Ovary (tissue), 9 donors: ENCODE measurements around the gene CDC6. TPM values are rescaled to one million over a fixed set of nuclear protein-coding genes. Genes with fewer than 3 reads are reported as not detected.
A peak's percentile ranks its signal among the peaks of the same experiment; 100 is the strongest.

Experiments used
- DNase-seq, 5 donors: peaks; one replicate each; pipeline ENCODE4 v3.0.0-alpha.2; 2019 to 2020
- H3K27ac ChIP-seq, 2 donors: fragments of 200-600 bp; one replicate each; pipeline versions ENCODE4 v1.5.1 to v1.8.0; 2019 to 2022
- H3K27me3 ChIP-seq: fragments of 200-600 bp; one replicate; pipeline ENCODE4 v1.8.0; 2022
- H3K36me3 ChIP-seq: fragments of 200-600 bp; sonication (generic); one replicate; pipeline ENCODE4 v1.5.1; 2019
- H3K4me1 ChIP-seq: one replicate; pipeline ENCODE4 v1.8.1; 2013; ENCODE audit warnings: mild to moderate bottlenecking, moderate library complexity; ENCODE audit not compliant: insufficient read depth
- H3K4me3 ChIP-seq: fragments of 200-600 bp; sonication (generic); one replicate; pipeline ENCODE4 v1.5.1; 2017
- H3K9me3 ChIP-seq, 2 donors: fragments of 200-600 bp in 1 of 2; sonication (generic) in 1 of 2; one replicate each; pipeline versions ENCODE4 v1.5.1 to v1.8.1; 2013 to 2019; ENCODE audit warnings: mild to moderate bottlenecking in 1 of 2, moderate library complexity in 1 of 2
- CTCF ChIP-seq, 3 donors: fragments of 450-650 bp in 2 of 3; fragments of 200-600 bp in 1 of 3; IDR thresholded peaks; one replicate each; pipeline versions ENCODE4 v1.5.1 to v1.8.0; 2016 to 2022; ENCODE audit warnings: antibody characterized with exemption in 3 of 3, mild to moderate bottlenecking in 1 of 3
- EP300 ChIP-seq: sonication (generic); formaldehyde crosslinking; IDR thresholded peaks from one replicate; pipeline ENCODE4 v1.6.1; 2017; ENCODE audit warnings: antibody characterized with exemption
- POLR2A ChIP-seq: fragments of 450-650 bp; IDR thresholded peaks from one replicate; pipeline ENCODE4 v1.6.1; 2017; ENCODE audit warnings: antibody characterized with exemption, mild to moderate bottlenecking, moderate library complexity
- WGBS, 3 donors: extraction: QIAGEN DNeasy Blood & Tissue Kit in 1 of 3; methylation state at CpG; one replicate each; pipeline versions ENCODE4 v1.1.5 to v1.1.7; 2013 to 2017; 5-methylcytosine and 5-hydroxymethylcytosine counted together
- intact Hi-C, 4 donors: fragments of 100-400 bp; cut with DNase I; formaldehyde crosslinking; loops; one replicate each; pipeline versions ENCODE4 v1.11.0 to v1.15.1; 2022 to 2023
- polyA plus RNA-seq, 2 donors: library from polyadenylated mRNA; stranded (reverse); fragments of 200-250 nt in 1 of 2; fragments of 350-450 nt in 1 of 2; fragmentation: Illumina TruSeq in 1 of 2; extraction: RNeasy Lipid Tissue Mini Kit (QIAGEN cat#74804) in 1 of 2; gene quantifications; one replicate each; pipeline ENCODE4 v1.2.3, GENCODE V29; 2013 to 2014
- total RNA-seq, 7 donors: library from RNA; depleted of rRNA in 2 of 7; stranded (reverse); fragments of >200 nt in 2 of 7; fragmentation: NEBNext Ultra II Directional in 3 of 7; extraction: Animal tissue kit (Norgen Biotek cat#: 25700) in 3 of 7; gene quantifications; one replicate each; pipeline versions ENCODE4 v1.1.0 to v1.2.4, GENCODE V29; 2016 to 2023
- donor health status: DM: no; HTN: no; CAD: no; lungs with moderate emphysema.
- donor health status: DM: no; HTN: no; CAD: no.
- donor health status: Bipolar disorder and iron deficiency.
- donor health status: DM: yes; HTN: yes; CAD: no.
- donor health status: DM: no; HTN: no; CAD: no.
- donor health status: DM: yes; HTN: yes; CAD: no.

The CDC6 gene
- total and polyA plus RNA-seq, 9 donors: 0.34 to 3.8 (median 0.80) TPM

GRCh38 chr17:40312893-40313667 is 25.4 kb downstream of the CDC6 start:
- no peaks in the 10 kb centered on the region for H3K36me3 ChIP-seq
- H3K27ac ChIP-seq: no peak overlapping the region
- H3K9me3 ChIP-seq: no peaks in the 10 kb centered on the region
- intact Hi-C loops: no loop called here
- WGBS, 3 donors: 73 to 77% (median 74%) methylated on average over 4 of the region's 4 CpGs
- TF ChIP-seq EP300 (no peak), CTCF (IDR thresholded peaks at IDR 0.05) (no peak), POLR2A (no peak)
- no peaks in the 10 kb centered on the region for H3K27me3 ChIP-seq
- H3K4me3 ChIP-seq: no peak overlapping the region
- peaks cover 34% of the 10 kb centered on the region for H3K4me1 ChIP-seq
- peak in 3 of 5 donors; percentile 4 to 14 (median 12) for DNase-seq

- Histone ChIP-seq H3K27ac (no peak overlapping the region), H3K4me1 (peaks cover 28% of the 10 kb centered on the region)
- DNase-seq: peak in 3 of 5 donors; percentile 13 to 14 (median 14)
These were observed 26.2 kb downstream of the CDC6 start for GRCh38 chr17:40313668-40314583.

GRCh38 chr17:40314584-40314956 is 26.9 kb downstream of the CDC6 start:
- TF ChIP-seq POLR2A (no peak), CTCF (IDR thresholded peaks at IDR 0.05) (no peak), EP300 (no peak)
- Histone ChIP-seq H3K4me3 (no peak overlapping the region), H3K27me3 (no peaks in the 10 kb centered on the region), H3K27ac (no peak overlapping the region), H3K4me1 (peaks cover 25% of the 10 kb centered on the region), H3K36me3 (no peaks in the 10 kb centered on the region), H3K9me3 (no peaks in the 10 kb centered on the region)
- DNase-seq: peak; percentile 37 to 73 (median 68)
- WGBS, 3 donors: 40 to 42% (median 41%) methylated on average over 3 of the region's 3 CpGs
- intact Hi-C loops: no loop called here

More at GRCh38 chr17:40313668-40314583, 26.2 kb downstream of the CDC6 start:
- H3K27me3 ChIP-seq: no peaks in the 10 kb centered on the region
- TF ChIP-seq EP300 (no peak), POLR2A (no peak), CTCF (IDR thresholded peaks at IDR 0.05) (no peak)
- WGBS, 3 donors: 76 to 84% (median 78%) methylated on average over 7 of the region's 7 CpGs
- H3K36me3 ChIP-seq: no peaks in the 10 kb centered on the region
- H3K9me3 ChIP-seq: no peaks in the 10 kb centered on the region
- no peak overlapping the region for H3K4me3 ChIP-seq
- intact Hi-C loops: no loop called here

- intact Hi-C loops: loop anchor here in 1 of 4 donors (5.0 kb wide), 1 partner anchor 37 kb away; no protein-coding TSS in a partner anchor
- Histone ChIP-seq H3K9me3 (no peaks in the 10 kb centered on the region), H3K36me3 (no peaks in the 10 kb centered on the region), H3K27ac (no peak overlapping the region), H3K27me3 (no peaks in the 10 kb centered on the region), H3K4me1 (peaks cover 24% of the 10 kb centered on the region), H3K4me3 (no peak overlapping the region)
- no peak for TF ChIP-seq POLR2A
- TF ChIP-seq CTCF (IDR thresholded peaks at IDR 0.05): no peak
- TF ChIP-seq EP300: no peak
- peak in 4 of 5 donors; percentile 2 to 18 (median 15) for DNase-seq
- 89 to 96% (median 92%) methylated on average over 3 of the region's 3 CpGs for WGBS, 3 donors
These were observed 27.5 kb downstream of the CDC6 start for GRCh38 chr17:40315206-40315605.
